ENCODE data around the gene AGTPBP1.

The AGTPBP1 gene

GRCh38 chr9:85617141-85617670 is 124.5 kb downstream of the AGTPBP1 start:
- Histone ChIP-seq H3K27ac (replicated peaks) (no peak overlapping the region), H3K27me3 (ENCODE audit: insufficient read depth, poor library complexity, severe bottlenecking) (no peaks in the 10 kb centered on the region), H3K4me3 (replicated peaks; ENCODE audit: insufficient read depth, low read length) (no peak overlapping the region)

GRCh38 chr9:85615792-85616191 is 126.0 kb downstream of the AGTPBP1 start:
- Histone ChIP-seq H3K27me3 (ENCODE audit: insufficient read depth, poor library complexity, severe bottlenecking) (no peaks in the 10 kb centered on the region), H3K27ac (replicated peaks) (no peak overlapping the region), H3K4me3 (replicated peaks; ENCODE audit: insufficient read depth, low read length) (no peak overlapping the region)
- DNase-seq (ENCODE audit: low read depth in 1 of 2, low spot score in 1 of 2), result no peak
- TF ChIP-seq CTCF (IDR thresholded peaks at IDR 0.05; ENCODE audit: insufficient read depth, low read length) (no peak), POLR2AphosphoS5 (IDR thresholded peaks at IDR 0.05; ENCODE audit: low read depth) (no peak), SPI1 (IDR thresholded peaks at IDR 0.05; ENCODE audit: borderline replicate concordance, low read depth) (no peak), GABPA (IDR thresholded peaks at IDR 0.05; ENCODE audit: low read depth) (no peak), REST (IDR thresholded peaks at IDR 0.05; ENCODE audit: insufficient replicate concordance, low read depth) (no peak)

More at GRCh38 chr9:85617141-85617670, 124.5 kb downstream of the AGTPBP1 start:
- no peak for TF ChIP-seq REST (IDR thresholded peaks at IDR 0.05; ENCODE audit: insufficient replicate concordance, low read depth)
- no peak for TF ChIP-seq GABPA (IDR thresholded peaks at IDR 0.05; ENCODE audit: low read depth)
- TF ChIP-seq CTCF (IDR thresholded peaks at IDR 0.05; ENCODE audit: insufficient read depth, low read length), result no peak
- TF ChIP-seq SPI1 (IDR thresholded peaks at IDR 0.05; ENCODE audit: borderline replicate concordance, low read depth), result no peak
- TF ChIP-seq POLR2AphosphoS5 (IDR thresholded peaks at IDR 0.05; ENCODE audit: low read depth), result no peak
- DNase-seq (ENCODE audit: low read depth in 1 of 2, low spot score in 1 of 2), result no peak

- TF ChIP-seq SPI1 (IDR thresholded peaks at IDR 0.05; ENCODE audit: borderline replicate concordance, low read depth) (peak; percentile 1; the same call in 1 of the 2 replicates), CTCF (IDR thresholded peaks at IDR 0.05; ENCODE audit: insufficient read depth, low read length) (peak; percentile 51), REST (IDR thresholded peaks at IDR 0.05; ENCODE audit: insufficient replicate concordance, low read depth) (no peak), GABPA (IDR thresholded peaks at IDR 0.05; ENCODE audit: low read depth) (no peak), POLR2AphosphoS5 (IDR thresholded peaks at IDR 0.05; ENCODE audit: low read depth) (no peak)
- Histone ChIP-seq H3K27ac (replicated peaks) (no peak overlapping the region), H3K4me3 (replicated peaks; ENCODE audit: insufficient read depth, low read length) (no peak overlapping the region), H3K27me3 (ENCODE audit: insufficient read depth, poor library complexity, severe bottlenecking) (no peaks in the 10 kb centered on the region)
- DNase-seq (ENCODE audit: low read depth in 1 of 2, low spot score in 1 of 2), result peak; percentile 38 to 49
Measured at GRCh38 chr9:85610074-85610860, 131.5 kb downstream of the AGTPBP1 start.

All from HL-60 (cell line).